GM13977 (cell line): Measurements from ENCODE around the gene NADK.

Source experiments
- DNase-seq: peaks from one replicate; pipeline ENCODE4 v3.0.0; 2012; ENCODE audit warnings: low spot score
- CTCF ChIP-seq: IDR thresholded peaks from 2 replicates; pipeline ENCODE4 v1.5.1; 2012; ENCODE audit warnings: mild to moderate bottlenecking, control low read depth; ENCODE audit not compliant: insufficient read depth; ENCODE audit errors: extremely low read depth, missing control alignments
- in situ Hi-C: fragments of 300-500 bp; cut with MboI; formaldehyde crosslinking; loops from one replicate; pipeline ENCODE4 v1.12.0; 2022; ENCODE audit warnings: low sequenced_read_pairs, low pct_unique_long_range_greater_than_20kb, mixed read lengths, inconsistent platforms; ENCODE audit not compliant: unreplicated experiment

NADK gene

GRCh38 chr1:1799716-1800115, 21.4 kb upstream of the NADK start:
- in situ Hi-C loops = loop anchor here (10.0 kb wide), 1 partner anchor 55 kb away; no protein-coding TSS in a partner anchor
- no peak for TF ChIP-seq CTCF
- peak; percentile 87 for DNase-seq

- in situ Hi-C loops = loop anchor here (10.0 kb wide), 1 partner anchor 57 kb away; no protein-coding TSS in a partner anchor
- DNase-seq = no peak
- TF ChIP-seq CTCF = no peak
Measured at GRCh38 chr1:1797731-1798341, 19.6 kb upstream of the NADK start.

- DNase-seq = no peak
- in situ Hi-C loops = loop anchor here (10.0 kb wide), 1 partner anchor 58 kb away; no protein-coding TSS in a partner anchor
- TF ChIP-seq CTCF = peak; percentile 35
Measured at GRCh38 chr1:1796466-1796865, 18.2 kb upstream of the NADK start.

GRCh38 chr1:1794999-1795398, 16.7 kb upstream of the NADK start:
- no peak for TF ChIP-seq CTCF
- in situ Hi-C loops = loop anchor here (10.0 kb wide), 1 partner anchor 60 kb away; no protein-coding TSS in a partner anchor
- DNase-seq = no peak

- in situ Hi-C loops = loop anchor here (10.0 kb wide), 1 partner anchor 61 kb away; no protein-coding TSS in a partner anchor
Measured at GRCh38 chr1:1793481-1794244, 15.4 kb upstream of the NADK start.

More at GRCh38 chr1:1793481-1794244, 15.4 kb upstream of the NADK start:
- no peak for DNase-seq
- no peak for TF ChIP-seq CTCF
